Hepatocyte (in vitro differentiated cells): ENCODE results near the gene TMEM86B.

ENCODE experiments used
- EZH2 ChIP-seq: fragments of 200-600 bp; sonication (generic); IDR thresholded peaks from 2 replicates; pipeline ENCODE4 v1.6.1; 2016; ENCODE audit warnings: antibody characterized with exemption, mild to moderate bottlenecking, borderline replicate concordance
- EZH2phosphoT487 ChIP-seq: fragments of 200-600 bp; sonication (generic); IDR thresholded peaks from one replicate; pipeline ENCODE4 v1.6.1; 2018; ENCODE audit warnings: antibody characterized with exemption, mild to moderate bottlenecking, low read depth, moderate library complexity; ENCODE audit not compliant: unreplicated experiment, severe bottlenecking
- TF ChIP-seq, protein P1 (sequence below): fragments of 200-600 bp; sonication (generic); IDR thresholded peaks from 2 replicates; pipeline ENCODE4 v1.5.1; 2016; ENCODE audit warnings: antibody characterized with exemption, mild to moderate bottlenecking; ENCODE audit not compliant: poor library complexity

DNA sequence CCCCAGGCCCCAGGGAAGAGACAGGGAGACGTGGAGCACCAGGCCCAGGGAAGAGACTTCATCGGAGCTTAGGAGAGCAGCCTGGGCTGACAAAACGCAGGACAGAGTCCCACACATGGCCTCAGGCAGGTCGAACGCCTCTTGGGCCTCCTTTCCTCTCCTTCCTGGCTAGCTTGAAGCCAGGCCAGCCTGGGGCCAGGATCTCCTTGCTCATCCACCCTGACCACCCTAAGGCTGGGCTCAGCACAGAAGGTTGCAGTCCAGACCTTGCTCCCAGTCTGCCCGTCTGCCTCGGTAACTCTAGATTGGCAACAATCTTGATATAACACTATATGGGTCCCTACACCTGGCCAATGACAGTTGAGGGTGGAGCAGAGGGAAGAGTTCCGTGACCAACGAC is 20.1 kb upstream of the TMEM86B start:
- TF ChIP-seq, protein P1, sequence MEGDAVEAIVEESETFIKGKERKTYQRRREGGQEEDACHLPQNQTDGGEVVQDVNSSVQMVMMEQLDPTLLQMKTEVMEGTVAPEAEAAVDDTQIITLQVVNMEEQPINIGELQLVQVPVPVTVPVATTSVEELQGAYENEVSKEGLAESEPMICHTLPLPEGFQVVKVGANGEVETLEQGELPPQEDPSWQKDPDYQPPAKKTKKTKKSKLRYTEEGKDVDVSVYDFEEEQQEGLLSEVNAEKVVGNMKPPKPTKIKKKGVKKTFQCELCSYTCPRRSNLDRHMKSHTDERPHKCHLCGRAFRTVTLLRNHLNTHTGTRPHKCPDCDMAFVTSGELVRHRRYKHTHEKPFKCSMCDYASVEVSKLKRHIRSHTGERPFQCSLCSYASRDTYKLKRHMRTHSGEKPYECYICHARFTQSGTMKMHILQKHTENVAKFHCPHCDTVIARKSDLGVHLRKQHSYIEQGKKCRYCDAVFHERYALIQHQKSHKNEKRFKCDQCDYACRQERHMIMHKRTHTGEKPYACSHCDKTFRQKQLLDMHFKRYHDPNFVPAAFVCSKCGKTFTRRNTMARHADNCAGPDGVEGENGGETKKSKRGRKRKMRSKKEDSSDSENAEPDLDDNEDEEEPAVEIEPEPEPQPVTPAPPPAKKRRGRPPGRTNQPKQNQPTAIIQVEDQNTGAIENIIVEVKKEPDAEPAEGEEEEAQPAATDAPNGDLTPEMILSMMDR, result no peak
- no peak for TF ChIP-seq EZH2
- TF ChIP-seq EZH2phosphoT487, result no peak
